Fibroblast of skin of abdomen (primary cell): ENCODE data around the gene AGMO.
"Not testable (repeated sequence)": the region's sequence is repeated elsewhere in the genome, so short reads cannot be mapped to it uniquely, and the experiment has no call there.

Experiments used
- DNase-seq: peaks from one replicate; pipeline ENCODE4 v3.0.0-alpha.2; 2013

The AGMO gene

GRCh38 chr7:15559416-15559928 lies 2.3 kb downstream of the AGMO start:
- no peak for DNase-seq

DNA sequence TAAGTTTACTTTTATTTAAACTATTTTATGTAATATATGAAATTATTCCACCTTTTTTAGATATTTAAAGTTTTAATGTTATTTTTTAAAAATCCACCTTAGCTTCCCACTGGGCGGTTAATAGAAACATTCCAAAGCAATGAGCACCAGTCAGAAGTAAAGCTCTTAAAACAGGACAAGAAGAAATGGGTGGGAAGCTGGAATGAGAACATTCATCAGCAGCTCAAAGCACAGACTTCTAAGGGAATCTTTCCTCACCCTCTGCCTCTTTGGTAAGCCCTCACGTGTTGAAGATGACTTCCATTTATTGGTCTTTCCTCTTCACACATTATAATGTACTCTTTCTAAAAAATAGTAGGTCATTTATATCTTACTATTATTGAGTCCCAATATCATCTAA lies 3.1 kb downstream of the AGMO start:
- DNase-seq: peak; percentile 56

DNA sequence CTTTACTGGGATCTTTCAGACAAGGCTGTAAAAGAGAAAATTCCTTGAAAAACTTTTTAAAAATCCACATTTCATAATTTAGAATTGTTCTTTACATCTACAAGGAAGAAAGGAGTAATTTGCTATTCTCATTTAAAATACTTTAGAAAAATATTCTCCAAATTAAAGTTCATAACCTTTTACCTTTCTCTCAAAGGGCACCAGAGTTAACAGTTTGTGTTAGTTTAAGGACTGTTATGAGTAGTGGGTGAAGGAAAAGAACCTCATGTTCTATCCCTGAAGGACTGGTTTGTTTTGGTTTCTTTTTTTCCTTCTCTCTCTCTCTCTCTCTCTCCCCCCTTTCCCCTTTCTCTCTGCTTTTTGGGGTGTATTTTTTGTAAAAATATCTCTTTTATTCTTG lies 4.1 kb downstream of the AGMO start:
- DNase-seq: no peak

DNA sequence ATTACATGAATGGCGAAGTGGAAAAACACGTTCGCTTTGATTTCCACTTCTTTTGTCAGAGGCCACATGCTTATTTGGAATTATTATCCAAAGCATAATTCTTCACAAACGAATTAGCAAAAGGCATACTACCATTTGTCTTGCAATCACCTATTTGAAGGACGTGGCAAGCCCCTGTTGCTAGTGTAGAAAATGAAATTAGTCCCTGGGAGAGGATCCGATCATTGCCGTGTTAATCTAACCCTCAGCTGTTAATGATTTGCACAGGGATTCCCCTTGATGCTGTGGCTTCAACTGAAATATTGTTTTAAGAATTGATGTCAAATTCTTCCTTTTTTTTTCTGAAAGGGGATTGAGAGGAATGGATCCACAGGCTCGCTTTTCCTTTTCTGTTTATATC lies 4.6 kb downstream of the AGMO start:
- peak; percentile 19 for DNase-seq

- DNase-seq: no peak
These were observed 5.3 kb downstream of the AGMO start for GRCh38 chr7:15556339-15557105.

DNA sequence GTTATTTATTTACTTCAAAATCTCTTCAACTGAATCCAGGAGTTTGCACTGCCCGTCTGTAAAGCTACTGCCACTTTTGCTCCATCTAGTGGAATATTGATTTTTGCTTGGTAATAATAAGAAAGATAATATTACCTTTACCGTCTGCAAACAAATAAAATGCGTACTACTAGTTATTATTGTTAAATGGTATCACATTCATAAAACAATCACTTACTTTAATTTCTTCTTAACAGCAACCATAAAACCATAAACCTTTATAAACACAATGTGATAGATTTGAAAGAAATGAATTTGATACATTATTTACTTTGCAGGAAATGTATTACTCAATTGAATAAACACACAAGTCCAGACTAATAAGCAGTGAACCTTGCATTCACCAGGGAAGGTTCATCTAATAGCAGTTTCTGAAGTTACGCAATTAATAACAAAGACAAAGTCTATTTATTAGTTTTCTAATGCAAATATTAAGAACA lies 6.4 kb downstream of the AGMO start:
- peak; percentile 51 for DNase-seq

- no peak for DNase-seq
These were observed 7.1 kb downstream of the AGMO start for GRCh38 chr7:15554744-15555143.

DNA sequence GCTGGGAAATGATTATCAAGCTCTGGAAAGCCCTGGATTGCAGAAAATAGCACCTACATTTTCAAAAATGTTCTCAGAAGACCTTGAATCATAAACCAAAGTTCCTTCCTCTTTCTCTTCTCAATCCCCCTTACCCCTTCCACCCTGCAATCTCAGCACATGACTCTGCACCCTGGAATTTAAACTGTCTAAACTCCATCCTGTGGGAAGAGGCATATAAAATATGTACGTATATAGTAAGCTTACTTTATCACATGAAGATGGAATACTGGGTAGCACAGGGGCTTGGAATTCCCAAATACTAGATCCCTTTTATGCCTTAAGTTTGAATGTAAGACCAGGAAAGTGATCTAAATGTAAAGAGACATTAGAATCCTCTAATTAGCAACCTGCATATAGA lies 7.7 kb downstream of the AGMO start:
- peak; percentile 89 for DNase-seq

DNA sequence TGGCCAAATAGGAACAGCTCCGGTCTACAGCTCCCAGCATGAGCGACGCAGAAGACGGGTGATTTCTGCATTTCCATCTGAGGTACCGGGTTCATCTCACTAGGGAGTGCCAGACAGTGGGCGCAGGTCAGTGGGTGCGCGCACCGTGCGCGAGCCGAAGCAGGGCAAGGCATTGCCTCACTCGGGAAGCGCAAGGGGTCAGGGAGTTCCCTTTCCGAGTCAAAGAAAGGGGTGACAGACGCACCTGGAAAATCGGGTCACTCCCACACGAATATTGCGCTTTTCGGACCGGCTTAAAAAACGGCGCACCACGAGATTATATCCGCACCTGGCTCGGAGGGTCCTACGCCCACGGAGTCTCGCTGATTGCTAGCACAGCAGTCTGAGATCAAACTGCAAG lies 14.5 kb downstream of the AGMO start:
- DNase-seq: not testable (repeated sequence)

GRCh38 chr7:15546272-15546792 lies 15.5 kb downstream of the AGMO start:
- DNase-seq: no peak

DNA sequence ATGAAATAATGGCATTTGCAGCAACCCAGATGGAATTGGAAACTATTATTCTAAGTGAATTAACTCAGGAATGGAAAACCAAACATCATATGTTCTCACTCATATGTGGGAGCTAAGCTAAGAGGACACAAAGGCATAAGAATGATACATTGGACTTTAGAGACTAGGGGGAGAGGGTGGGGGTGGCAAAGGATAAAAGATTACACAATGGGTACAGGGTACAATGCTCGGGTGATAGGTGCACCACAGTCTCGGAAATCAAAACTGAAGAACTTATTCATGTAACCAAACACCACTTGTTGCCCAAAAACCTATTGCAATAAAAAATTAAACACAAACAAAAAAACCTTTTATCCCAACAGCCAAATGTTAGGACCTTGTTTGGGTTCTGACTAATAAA lies 17.8 kb downstream of the AGMO start:
- DNase-seq: no peak

GRCh38 chr7:15543256-15543655 lies 18.6 kb downstream of the AGMO start:
- DNase-seq: no peak

DNA sequence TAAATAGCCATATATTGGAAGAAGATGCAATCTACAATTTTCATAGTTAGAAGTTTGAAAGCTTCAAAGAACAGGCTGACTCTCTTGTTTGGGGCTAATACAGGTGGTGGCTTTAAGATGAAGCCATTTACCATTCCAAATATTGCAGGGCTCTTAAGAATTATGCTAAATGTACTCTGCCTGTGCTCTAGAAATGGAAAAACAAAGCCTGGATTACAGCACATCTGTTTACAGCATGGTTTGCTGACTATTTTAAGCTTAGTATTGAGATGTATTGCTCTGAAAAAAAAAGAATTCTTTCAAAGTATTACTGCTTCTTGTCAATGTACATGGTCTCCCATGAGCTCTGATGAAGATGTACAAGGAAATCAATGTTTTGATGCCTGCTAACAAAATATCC lies 34.2 kb downstream of the AGMO start:
- DNase-seq: no peak

- no peak for DNase-seq
These were observed 36.1 kb downstream of the AGMO start for GRCh38 chr7:15525652-15526263.

- DNase-seq: no peak
These were observed 37.7 kb downstream of the AGMO start for GRCh38 chr7:15524077-15524476.

- DNase-seq: not testable (repeated sequence)
These were observed 44.0 kb downstream of the AGMO start for GRCh38 chr7:15517865-15518264.

DNA sequence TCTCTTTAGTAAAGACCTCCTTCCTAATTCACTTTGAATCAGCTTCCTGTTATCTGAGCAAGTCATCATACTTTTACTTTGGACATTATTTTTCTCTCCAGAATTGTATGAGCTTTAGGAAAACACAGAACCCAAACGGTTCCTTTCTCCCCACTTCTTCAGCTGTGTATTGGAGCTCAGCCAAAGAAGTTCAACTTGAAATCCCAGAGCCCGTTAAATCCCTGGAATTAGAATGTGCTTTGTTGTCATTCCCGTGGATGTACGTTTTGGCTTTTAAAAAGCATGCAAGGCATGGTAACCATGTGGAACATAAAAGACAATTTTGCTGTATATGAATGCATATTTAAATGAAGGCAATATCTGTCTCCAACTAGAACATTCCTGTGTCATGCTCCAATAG lies 46.6 kb downstream of the AGMO start:
- peak; percentile 78 for DNase-seq

DNA sequence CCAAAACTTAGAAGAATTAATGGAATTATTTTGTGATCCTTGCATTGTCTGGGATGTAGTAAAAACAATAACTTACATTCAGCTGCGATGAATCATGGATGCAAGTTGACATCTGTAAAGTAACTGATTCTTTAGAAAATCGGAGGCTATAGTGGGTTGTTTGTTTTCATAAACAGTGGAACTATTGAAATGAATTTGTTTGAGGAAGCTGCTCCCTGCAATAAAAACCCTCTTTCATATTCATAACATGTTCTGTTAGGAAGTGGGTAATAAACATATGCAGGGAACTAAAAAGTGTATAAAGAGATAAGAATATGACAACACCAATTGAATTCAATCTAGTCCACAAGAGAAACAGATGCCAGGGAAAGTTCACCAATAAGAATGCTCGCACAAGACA lies 53.6 kb downstream of the AGMO start:
- peak; percentile 47 for DNase-seq

DNA sequence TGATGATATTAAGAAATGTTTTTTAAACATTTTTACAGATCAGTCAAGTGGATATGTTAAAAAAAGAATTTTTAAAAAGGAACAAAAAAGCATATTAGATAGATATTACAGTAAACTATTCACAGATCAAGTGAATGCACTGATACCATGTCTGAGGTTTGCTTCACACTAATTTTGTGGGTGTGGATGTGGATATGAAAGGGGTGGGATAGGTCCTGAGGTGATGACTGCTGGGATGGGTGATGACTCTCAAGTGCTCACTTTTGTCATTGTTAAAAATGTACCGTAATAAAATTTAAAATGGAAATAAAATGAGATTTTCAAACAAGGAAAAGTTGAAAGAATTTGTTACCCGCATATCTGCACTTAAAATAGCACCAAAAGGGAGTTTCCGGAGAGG lies 54.1 kb downstream of the AGMO start:
- DNase-seq: no peak

DNA sequence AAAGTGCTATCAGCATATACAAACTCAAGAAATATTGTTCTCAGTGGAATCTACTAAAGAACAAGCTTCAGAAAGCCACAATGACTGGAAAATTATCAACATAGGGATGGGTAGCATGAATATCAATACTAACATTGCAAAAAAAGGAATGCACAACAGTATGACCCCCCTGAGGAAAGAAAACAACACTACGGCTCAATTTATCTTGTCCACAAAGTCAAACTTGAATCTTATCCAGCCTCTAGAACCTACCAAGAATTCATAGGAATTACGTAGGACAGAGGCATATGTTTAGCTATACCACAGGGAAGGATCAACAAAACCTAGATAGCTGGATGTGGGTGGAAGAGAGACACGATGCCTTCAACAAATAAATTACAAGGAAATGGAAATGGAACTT lies 54.6 kb downstream of the AGMO start:
- DNase-seq: no peak

GRCh38 chr7:15505761-15506160 lies 56.1 kb downstream of the AGMO start:
- no peak for DNase-seq

GRCh38 chr7:15504351-15504750 lies 57.5 kb downstream of the AGMO start:
- no peak for DNase-seq

- DNase-seq: peak; percentile 26
These were observed 58.1 kb downstream of the AGMO start for GRCh38 chr7:15503603-15504290.
